GM12878 (cell line): ENCODE data around the gene IREB2. TPM values are rescaled to one million over a fixed set of nuclear protein-coding genes. Genes with fewer than 3 reads are reported as not detected.

Experiments used
- ATAC-seq: fragments of 200-7000 bp; cut with Tn5 transposase; 3 replicates; pipeline ENCODE4 v1.9.1; 2020; ENCODE audit warnings: mild to moderate bottlenecking, moderate library complexity
- BruUV-seq: library from RNA; stranded (reverse); fragments of 400-500 nt; replicated peaks from 2 replicates; lab custom pipeline; 2021; lab: Mats Ljungman, UMichigan
- CTCF ChIA-PET: fragments of 300-600 bp; sonication (Branson Sonifier 250); formaldehyde crosslinking; extraction: SDS; loops from one replicate; lab custom pipeline; 2021; ENCODE audit warnings: inconsistent platforms; lab: Yijun Ruan, JAX
- POLR2A ChIA-PET: fragments of 350-600 bp; formaldehyde crosslinking; extraction: SDS; loops from one replicate; lab custom pipeline; 2021; ENCODE audit warnings: inconsistent platforms; lab: Charles Lee
- RAD21 ChIA-PET: fragments of 300-600 bp; sonication (Branson Sonifier 250); formaldehyde crosslinking; loops from one replicate; lab custom pipeline; 2023; ENCODE audit warnings: antibody characterized with exemption; ENCODE audit not compliant: unreplicated experiment; lab: Charles Lee
- SMC1A ChIA-PET: fragments of 300-600 bp; sonication (Branson Sonifier 250); formaldehyde crosslinking; loops from one replicate; lab custom pipeline; 2023; ENCODE audit not compliant: unreplicated experiment, uncharacterized antibody; lab: Charles Lee
- DNase-seq: peaks from one replicate; pipeline ENCODE4 v3.0.0-alpha.2; 2011; ENCODE audit warnings: low read depth, low spot score
- FAIRE-seq: peaks from 3 replicates; lab custom pipeline; 2011; peaks lifted over from hg19 to GRCh38; lab: Jason Lieb, UNC
- H2AFZ ChIP-seq: 2 replicates; pipeline ENCODE4 v1.6.0; 2011; ENCODE audit warnings: low read depth, low read length, control low read depth; ENCODE audit not compliant: control insufficient read depth
- H3K27ac ChIP-seq: 2 replicates; pipeline ENCODE4 v1.5.1; 2011; ENCODE audit warnings: control low read depth; ENCODE audit not compliant: control insufficient read depth, insufficient read depth
- H3K27me3 ChIP-seq, 2 experiments: replicated peaks in 1 of 2; 2 replicates each; pipeline versions ENCODE4 v1.6.0 to v1.6.1; 2011; ENCODE audit warnings: low read length in 1 of 2; ENCODE audit not compliant: control insufficient read depth in 2 of 2, insufficient read depth in 2 of 2
- H3K36me3 ChIP-seq, 2 experiments: 2 replicates each; pipeline ENCODE4 v1.5.1; 2011; ENCODE audit warnings: low read length in 1 of 2; ENCODE audit not compliant: control insufficient read depth in 2 of 2, insufficient read depth in 2 of 2
- H3K4me1 ChIP-seq: 2 replicates; pipeline ENCODE4 v1.6.1; 2011; ENCODE audit warnings: mild to moderate bottlenecking, low read length, moderate library complexity, mixed read lengths; ENCODE audit not compliant: control insufficient read depth, insufficient read depth
- H3K4me2 ChIP-seq: 2 replicates; pipeline ENCODE4 v1.6.0; 2011; ENCODE audit warnings: control low read depth; ENCODE audit not compliant: control insufficient read depth, insufficient read depth
- H3K4me3 ChIP-seq: fragments of 200-600 bp; sonication (generic); 2 replicates; pipeline ENCODE4 v1.5.1; 2016
- H3K79me2 ChIP-seq: 2 replicates; pipeline ENCODE4 v1.6.0; 2011; ENCODE audit warnings: low read length; ENCODE audit not compliant: control insufficient read depth, insufficient read depth
- H3K9ac ChIP-seq: 2 replicates; pipeline ENCODE4 v1.8.0; 2011; ENCODE audit warnings: low read length, control low read depth, mixed read lengths; ENCODE audit not compliant: control insufficient read depth, insufficient read depth
- H3K9me3 ChIP-seq: replicated peaks from 3 replicates; pipeline ENCODE4 v1.5.1; 2011; ENCODE audit warnings: mild to moderate bottlenecking, low read length; ENCODE audit not compliant: control insufficient read depth, insufficient read depth
- H4K20me1 ChIP-seq: 2 replicates; pipeline ENCODE4 v1.6.0; 2011; ENCODE audit not compliant: control insufficient read depth, insufficient read depth
- CHD2 ChIP-seq: IDR thresholded peaks from 2 replicates; pipeline ENCODE4 v1.6.1; 2011; ENCODE audit warnings: low read depth, low read length, improper control_type of control experiment, borderline replicate concordance
- RAD21 ChIP-seq: IDR thresholded peaks from 2 replicates; pipeline ENCODE4 v1.6.1; 2011; ENCODE audit warnings: mild to moderate bottlenecking, low read depth, low read length, moderate library complexity; ENCODE audit not compliant: insufficient read depth
- SIN3A ChIP-seq: IDR thresholded peaks from 2 replicates; pipeline ENCODE4 v1.6.1; 2012; ENCODE audit warnings: low read depth, low read length, improper control_type of control experiment
- SMARCA5 ChIP-seq: fragments of 450-650 bp; IDR thresholded peaks from 2 replicates; pipeline ENCODE4 v1.6.1; 2017; ENCODE audit warnings: mild to moderate bottlenecking
- WGBS: methylation state at CpG from one replicate; pipeline ENCODE4 v1.1.6; 2016; ENCODE audit warnings: low lambda C conversion rate; ENCODE audit not compliant: insufficient replicate concordance, insufficient coverage; ENCODE audit errors: missing lambda C conversion rate; 5-methylcytosine and 5-hydroxymethylcytosine counted together
- in situ Hi-C: fragments of 300-500 bp; cut with MboI; formaldehyde crosslinking; loops from 9 replicates; pipeline ENCODE4 v1.14.3; 2018; ENCODE audit warnings: mixed read lengths
- intact Hi-C: fragments of 100-400 bp; cut with micrococcal nuclease; formaldehyde crosslinking; loops from one replicate; pipeline ENCODE4 v1.14.2; 2022; ENCODE audit not compliant: unreplicated experiment
- polyA plus RNA-seq, 11 experiments: library from polyadenylated mRNA; depleted of rRNA in 4 of 11; unstranded in 6 of 11; stranded (reverse) in 5 of 11; fragments of >200 nt; fragmentation: Nextera tagmentation in 4 of 11; fragmentation: Illumina TruSeq in 1 of 11; extraction: Ambion mirVana in 4 of 11; extraction: Trizol in 1 of 11; gene quantifications; 1 replicate in 1 of 11; 2 replicates in 10 of 11; pipeline versions ENCODE4 v1.2.1 to v1.2.3, GENCODE V29; 2011 to 2016; ENCODE audit warnings: inconsistent platforms in 2 of 11, missing spikeins in 2 of 11, low read depth in 1 of 11
- total RNA-seq, 4 experiments: library from RNA; depleted of rRNA in 3 of 4; stranded (reverse); fragments of >200 nt in 3 of 4; fragmentation: Illumina TruSeq in 1 of 4; extraction: Trizol in 1 of 4; gene quantifications; 2 replicates each; pipeline versions ENCODE4 v1.2.1 to v1.2.3, GENCODE V29; 2013 to 2021
- TF ChIP-seq, protein P1 (sequence below), 3 experiments: IDR thresholded peaks in 2 of 3; conservative IDR thresholded peaks in 1 of 3; 2 replicates each; pipeline ENCODE4 v1.5.1; 2011; ENCODE audit warnings: low read depth in 3 of 3, low read length in 3 of 3, mild to moderate bottlenecking in 3 of 3, control low read depth in 2 of 3, moderate library complexity in 2 of 3, inconsistent platforms in 1 of 3, mixed read lengths in 1 of 3; ENCODE audit not compliant: control insufficient read depth in 2 of 3, insufficient read depth in 1 of 3; ENCODE audit errors: extremely low read depth in 1 of 3
- TF ChIP-seq, protein P2 (sequence below): IDR thresholded peaks from 2 replicates; pipeline ENCODE4 v1.6.1; 2012; ENCODE audit warnings: low read depth, low read length, improper control_type of control experiment

Gene IREB2
- total and polyA plus RNA-seq, 10 of the 15 experiments (the other 5 are each of a cell fraction or from before 2014, with no cell fraction given), result 13.0 to 52.4 (median 24.4) TPM

DNA sequence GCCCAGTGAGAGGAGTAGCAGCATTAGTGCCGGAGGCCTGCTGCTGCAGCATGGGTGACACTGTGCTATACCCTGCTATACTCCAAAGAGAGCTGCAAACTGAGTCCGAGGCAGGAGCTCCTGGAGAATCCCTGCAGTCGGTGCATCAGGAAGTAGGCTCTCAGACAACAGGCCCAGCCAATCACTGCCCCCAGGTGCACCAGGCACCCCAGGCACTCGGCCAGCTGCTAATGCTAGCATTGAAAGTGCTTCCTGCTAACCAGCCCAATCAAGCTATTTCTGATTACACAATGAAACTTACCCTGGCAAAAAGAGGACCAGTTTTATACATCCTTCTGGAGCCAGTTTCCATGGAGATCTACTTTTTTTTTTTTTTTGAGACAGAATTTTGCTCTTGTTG, 45.6 kb upstream of the IREB2 start:
- intact Hi-C loops (no loop called here), in situ Hi-C loops (no loop called here)
- TF ChIP-seq, protein P1, sequence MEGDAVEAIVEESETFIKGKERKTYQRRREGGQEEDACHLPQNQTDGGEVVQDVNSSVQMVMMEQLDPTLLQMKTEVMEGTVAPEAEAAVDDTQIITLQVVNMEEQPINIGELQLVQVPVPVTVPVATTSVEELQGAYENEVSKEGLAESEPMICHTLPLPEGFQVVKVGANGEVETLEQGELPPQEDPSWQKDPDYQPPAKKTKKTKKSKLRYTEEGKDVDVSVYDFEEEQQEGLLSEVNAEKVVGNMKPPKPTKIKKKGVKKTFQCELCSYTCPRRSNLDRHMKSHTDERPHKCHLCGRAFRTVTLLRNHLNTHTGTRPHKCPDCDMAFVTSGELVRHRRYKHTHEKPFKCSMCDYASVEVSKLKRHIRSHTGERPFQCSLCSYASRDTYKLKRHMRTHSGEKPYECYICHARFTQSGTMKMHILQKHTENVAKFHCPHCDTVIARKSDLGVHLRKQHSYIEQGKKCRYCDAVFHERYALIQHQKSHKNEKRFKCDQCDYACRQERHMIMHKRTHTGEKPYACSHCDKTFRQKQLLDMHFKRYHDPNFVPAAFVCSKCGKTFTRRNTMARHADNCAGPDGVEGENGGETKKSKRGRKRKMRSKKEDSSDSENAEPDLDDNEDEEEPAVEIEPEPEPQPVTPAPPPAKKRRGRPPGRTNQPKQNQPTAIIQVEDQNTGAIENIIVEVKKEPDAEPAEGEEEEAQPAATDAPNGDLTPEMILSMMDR (IDR thresholded peaks at IDR 0.05 in 2 of 3, conservative IDR thresholded peaks at IDR 0.05 in 1 of 3; ENCODE audit: control insufficient read depth in 2 of 3, extremely low read depth in 1 of 3, insufficient read depth in 1 of 3, low read depth in 3 of 3, low read length in 3 of 3), result no peak
- TF ChIP-seq RAD21, result no peak
- TF ChIP-seq SMARCA5, result no peak
- TF ChIP-seq, protein P2, sequence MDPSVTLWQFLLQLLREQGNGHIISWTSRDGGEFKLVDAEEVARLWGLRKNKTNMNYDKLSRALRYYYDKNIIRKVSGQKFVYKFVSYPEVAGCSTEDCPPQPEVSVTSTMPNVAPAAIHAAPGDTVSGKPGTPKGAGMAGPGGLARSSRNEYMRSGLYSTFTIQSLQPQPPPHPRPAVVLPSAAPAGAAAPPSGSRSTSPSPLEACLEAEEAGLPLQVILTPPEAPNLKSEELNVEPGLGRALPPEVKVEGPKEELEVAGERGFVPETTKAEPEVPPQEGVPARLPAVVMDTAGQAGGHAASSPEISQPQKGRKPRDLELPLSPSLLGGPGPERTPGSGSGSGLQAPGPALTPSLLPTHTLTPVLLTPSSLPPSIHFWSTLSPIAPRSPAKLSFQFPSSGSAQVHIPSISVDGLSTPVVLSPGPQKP, result no peak
- TF ChIP-seq SIN3A, result no peak
- TF ChIP-seq CHD2, result no peak
- CTCF ChIA-PET, result interaction anchor here (1.4 kb wide), 1 partner anchor 93 kb away, joined by 3 read pairs; the partner anchor contains the start of gene SKIC8
- POLR2A ChIA-PET, result interaction anchor here (0.7 kb wide), 1 partner anchor 80 kb away, joined by 3 read pairs; no protein-coding TSS in a partner anchor
- SMC1A ChIA-PET, result interaction anchor here (1.1 kb wide), 1 partner anchor 26 kb away, joined by 3 read pairs; no protein-coding TSS in a partner anchor
- no peak for FAIRE-seq
- no peak for DNase-seq
- Histone ChIP-seq H3K4me3 (no peak overlapping the region), H2AFZ (no peak overlapping the region), H4K20me1 (no peaks in the 10 kb centered on the region), H3K4me2 (no peak overlapping the region), H3K79me2 (no peaks in the 10 kb centered on the region), H3K9me3 (no peaks in the 10 kb centered on the region), H3K27me3 (no peaks in the 10 kb centered on the region; a peak in 2 of 4 replicates), H3K36me3 (no peaks in the 10 kb centered on the region), H3K4me1 (no peaks in the 10 kb centered on the region), H3K27ac (no peak overlapping the region), H3K9ac (no peak overlapping the region)
- 35% methylated on average over 4 of the region's 4 CpGs for WGBS
- no TSS peak for BruUV-seq
- no peak for ATAC-seq
- RAD21 ChIA-PET, result interaction anchor here (0.7 kb wide), 1 partner anchor 61 kb away, joined by 3 read pairs; no protein-coding TSS in a partner anchor
